Omental fat pad (tissue), 4 donors: ENCODE results near the gene AKNA. TPM values are rescaled to one million over a fixed set of nuclear protein-coding genes. Genes with fewer than 3 reads are reported as not detected.
A peak's percentile ranks its signal among the peaks of the same experiment; 100 is the strongest.

Source experiments
- ATAC-seq: fragments of 150-250 bp; one replicate; pipeline ENCODE4 v1.9.1; 2016; ENCODE audit warnings: mild to moderate bottlenecking, moderate library complexity; ENCODE audit not compliant: low FRiP score
- DNase-seq: peaks from one replicate; pipeline ENCODE4 v3.0.0-alpha.2; 2019; ENCODE audit warnings: low spot score
- CTCF ChIP-seq, 3 donors: fragments of 450-650 bp; IDR thresholded peaks; one replicate each; pipeline ENCODE4 v1.5.1; 2016 to 2017; ENCODE audit warnings: antibody characterized with exemption in 3 of 3, mild to moderate bottlenecking in 3 of 3, moderate library complexity in 2 of 3
- total RNA-seq, 4 donors: library from RNA; depleted of rRNA; stranded (reverse); fragments of >200 nt; gene quantifications; one replicate each; pipeline ENCODE4 v1.1.0, GENCODE V29; 2016

AKNA gene
- total RNA-seq, 4 donors from 2014 or later = 22.6 to 86.1 (median 71.5) TPM

GRCh38 chr9:114316605-114317230, 71.1 kb downstream of the AKNA start:
- TF ChIP-seq CTCF (IDR thresholded peaks at IDR 0.05) = no peak
- DNase-seq (no peak), ATAC-seq (no peak)

GRCh38 chr9:114315723-114316363, 71.9 kb downstream of the AKNA start:
- DNase-seq (no peak), ATAC-seq (no peak)
- no peak for TF ChIP-seq CTCF (IDR thresholded peaks at IDR 0.05)

- TF ChIP-seq CTCF (IDR thresholded peaks at IDR 0.05) = no peak
- ATAC-seq (peak; percentile 49), DNase-seq (no peak)
Measured at GRCh38 chr9:114314881-114315722, 72.7 kb downstream of the AKNA start.

GRCh38 chr9:114314256-114314867, 73.4 kb downstream of the AKNA start:
- DNase-seq = no peak
- TF ChIP-seq CTCF (IDR thresholded peaks at IDR 0.05) = no peak
- no peak for ATAC-seq

GRCh38 chr9:114313186-114313585, 74.6 kb downstream of the AKNA start:
- no peak for TF ChIP-seq CTCF (IDR thresholded peaks at IDR 0.05)
- no peak for DNase-seq
- ATAC-seq = no peak

GRCh38 chr9:114312513-114312875, 75.3 kb downstream of the AKNA start:
- TF ChIP-seq CTCF (IDR thresholded peaks at IDR 0.05) = no peak
- ATAC-seq (no peak), DNase-seq (no peak)
